ENCODE data around the gene WFDC1. TPM values are rescaled to one million over a fixed set of nuclear protein-coding genes. Genes with fewer than 3 reads are reported as not detected.
A peak's percentile ranks its signal among the peaks of the same experiment; 100 is the strongest.

The WFDC1 gene
- total RNA-seq, 1 donor from 2014 or later, result not detected

- no peak for DNase-seq (ENCODE audit: low read depth)
- no peak overlapping the region for H3K4me3 ChIP-seq (ENCODE audit: low read depth, low read length)
- TF ChIP-seq CTCF (conservative IDR thresholded peaks at IDR 0.05; ENCODE audit: low read depth, low read length), result no peak
Measured at GRCh38 chr16:84307209-84307954, 12.7 kb downstream of the WFDC1 start.

GRCh38 chr16:84308120-84308519 is 13.4 kb downstream of the WFDC1 start:
- DNase-seq (ENCODE audit: low read depth), result no peak
- H3K4me3 ChIP-seq (ENCODE audit: low read depth, low read length), result no peak overlapping the region
- peak; percentile 78 for TF ChIP-seq CTCF (conservative IDR thresholded peaks at IDR 0.05; ENCODE audit: low read depth, low read length)

GRCh38 chr16:84310642-84311041 is 16.0 kb downstream of the WFDC1 start:
- H3K4me3 ChIP-seq (ENCODE audit: low read depth, low read length), result no peak overlapping the region
- TF ChIP-seq CTCF (conservative IDR thresholded peaks at IDR 0.05; ENCODE audit: low read depth, low read length), result no peak
- no peak for DNase-seq (ENCODE audit: low read depth)

GRCh38 chr16:84312783-84313382 is 18.2 kb downstream of the WFDC1 start:
- no peak for TF ChIP-seq CTCF (conservative IDR thresholded peaks at IDR 0.05; ENCODE audit: low read depth, low read length)
- no peak for DNase-seq (ENCODE audit: low read depth)
- no peak overlapping the region for H3K4me3 ChIP-seq (ENCODE audit: low read depth, low read length)

GRCh38 chr16:84313921-84314320 is 19.2 kb downstream of the WFDC1 start:
- no peak for TF ChIP-seq CTCF (conservative IDR thresholded peaks at IDR 0.05; ENCODE audit: low read depth, low read length)
- H3K4me3 ChIP-seq (ENCODE audit: low read depth, low read length), result no peak overlapping the region
- no peak for DNase-seq (ENCODE audit: low read depth)

- TF ChIP-seq CTCF (conservative IDR thresholded peaks at IDR 0.05; ENCODE audit: low read depth, low read length), result no peak
- no peak overlapping the region for H3K4me3 ChIP-seq (ENCODE audit: low read depth, low read length)
- DNase-seq (ENCODE audit: low read depth), result no peak
Measured at GRCh38 chr16:84314373-84314772, 19.7 kb downstream of the WFDC1 start.

- no peak for TF ChIP-seq CTCF (conservative IDR thresholded peaks at IDR 0.05; ENCODE audit: low read depth, low read length)
- DNase-seq (ENCODE audit: low read depth), result no peak
- H3K4me3 ChIP-seq (ENCODE audit: low read depth, low read length), result no peak overlapping the region
Measured at GRCh38 chr16:84314814-84315213, 20.1 kb downstream of the WFDC1 start.
